ENCODE results near the gene AKAP5. TPM values are rescaled to one million over a fixed set of nuclear protein-coding genes. Genes with fewer than 3 reads are reported as not detected.

AKAP5 gene
- total and polyA plus RNA-seq, 2 of the 13 experiments (the other 11 are each of a cell fraction or from before 2014, with no cell fraction given) = 0.18 to 1.5 TPM

DNA sequence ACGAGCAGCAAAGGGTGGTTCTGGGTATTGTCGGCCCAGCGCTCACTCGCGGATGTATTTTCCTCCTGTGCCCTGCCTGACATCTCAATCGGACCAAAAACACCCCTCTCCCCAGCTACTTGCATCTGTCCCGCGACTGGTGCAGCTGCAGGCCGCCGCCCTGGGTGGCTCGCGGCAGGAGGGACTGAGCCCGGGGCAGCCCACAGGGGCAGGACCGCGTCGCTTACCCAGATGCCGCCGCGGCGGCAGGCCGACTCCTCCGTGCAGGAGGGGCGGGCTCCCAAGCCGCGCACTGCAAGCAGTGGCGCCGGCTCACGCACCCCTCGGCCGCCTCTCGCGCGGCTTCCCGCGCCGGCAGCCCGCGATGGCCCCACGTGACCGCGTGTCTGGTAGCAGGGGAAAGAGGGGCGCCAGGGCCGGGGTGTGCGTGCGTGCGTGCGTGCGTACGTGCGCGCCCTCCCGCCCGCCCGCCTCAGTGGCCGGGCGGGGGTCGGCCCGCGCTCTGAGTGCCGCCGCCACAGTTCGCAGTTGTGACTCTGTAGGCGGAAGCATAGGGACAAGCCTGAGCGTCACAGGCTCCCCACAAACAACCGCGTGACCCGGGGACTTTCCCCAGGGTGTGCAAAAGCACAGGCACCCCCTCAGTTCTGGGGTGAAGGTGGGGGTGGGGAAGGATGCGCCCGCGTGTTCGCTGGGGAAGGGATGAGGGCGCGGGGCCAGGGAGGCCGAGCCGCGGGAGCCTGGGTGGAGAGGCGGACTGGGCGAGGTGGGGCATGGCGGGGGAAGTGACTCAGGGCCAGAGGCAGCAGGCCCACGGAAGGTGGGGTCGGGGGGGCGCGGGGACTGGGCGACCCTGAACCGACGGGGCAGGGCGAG lies 38.4 kb downstream of the AKAP5 start, which contains the start of gene ZBTB25 (continued):
- TF ChIP-seq YEATS4 (CRISPR knock-in tag; IDR thresholded peaks at IDR 0.05; ENCODE audit: borderline replicate concordance) (peak; percentile 80), PHF21A (CRISPR knock-in tag; IDR thresholded peaks at IDR 0.05) (peak; percentile 80), CHD4 (IDR thresholded peaks at IDR 0.05; ENCODE audit: borderline replicate concordance, low read length) (no peak), TCF7 (IDR thresholded peaks at IDR 0.05; ENCODE audit: low read depth) (no peak), ZNF430 (CRISPR knock-in tag; IDR thresholded peaks at IDR 0.05) (0 out of 2 replicates have a peak, but pooled peaks have one; percentile 22), NFIB (CRISPR knock-in tag; IDR thresholded peaks at IDR 0.05; ENCODE audit: borderline replicate concordance) (no peak), MEIS2 (CRISPR knock-in tag; IDR thresholded peaks at IDR 0.05) (0 out of 2 replicates have a peak, but pooled peaks have one; percentile 39), TAF15 (IDR thresholded peaks at IDR 0.05; ENCODE audit: low read depth, low read length, poor library complexity, severe bottlenecking) (no peak), ZBTB42 (CRISPR knock-in tag; IDR thresholded peaks at IDR 0.05) (no peak)
- TF ChIP-seq, protein P1, sequence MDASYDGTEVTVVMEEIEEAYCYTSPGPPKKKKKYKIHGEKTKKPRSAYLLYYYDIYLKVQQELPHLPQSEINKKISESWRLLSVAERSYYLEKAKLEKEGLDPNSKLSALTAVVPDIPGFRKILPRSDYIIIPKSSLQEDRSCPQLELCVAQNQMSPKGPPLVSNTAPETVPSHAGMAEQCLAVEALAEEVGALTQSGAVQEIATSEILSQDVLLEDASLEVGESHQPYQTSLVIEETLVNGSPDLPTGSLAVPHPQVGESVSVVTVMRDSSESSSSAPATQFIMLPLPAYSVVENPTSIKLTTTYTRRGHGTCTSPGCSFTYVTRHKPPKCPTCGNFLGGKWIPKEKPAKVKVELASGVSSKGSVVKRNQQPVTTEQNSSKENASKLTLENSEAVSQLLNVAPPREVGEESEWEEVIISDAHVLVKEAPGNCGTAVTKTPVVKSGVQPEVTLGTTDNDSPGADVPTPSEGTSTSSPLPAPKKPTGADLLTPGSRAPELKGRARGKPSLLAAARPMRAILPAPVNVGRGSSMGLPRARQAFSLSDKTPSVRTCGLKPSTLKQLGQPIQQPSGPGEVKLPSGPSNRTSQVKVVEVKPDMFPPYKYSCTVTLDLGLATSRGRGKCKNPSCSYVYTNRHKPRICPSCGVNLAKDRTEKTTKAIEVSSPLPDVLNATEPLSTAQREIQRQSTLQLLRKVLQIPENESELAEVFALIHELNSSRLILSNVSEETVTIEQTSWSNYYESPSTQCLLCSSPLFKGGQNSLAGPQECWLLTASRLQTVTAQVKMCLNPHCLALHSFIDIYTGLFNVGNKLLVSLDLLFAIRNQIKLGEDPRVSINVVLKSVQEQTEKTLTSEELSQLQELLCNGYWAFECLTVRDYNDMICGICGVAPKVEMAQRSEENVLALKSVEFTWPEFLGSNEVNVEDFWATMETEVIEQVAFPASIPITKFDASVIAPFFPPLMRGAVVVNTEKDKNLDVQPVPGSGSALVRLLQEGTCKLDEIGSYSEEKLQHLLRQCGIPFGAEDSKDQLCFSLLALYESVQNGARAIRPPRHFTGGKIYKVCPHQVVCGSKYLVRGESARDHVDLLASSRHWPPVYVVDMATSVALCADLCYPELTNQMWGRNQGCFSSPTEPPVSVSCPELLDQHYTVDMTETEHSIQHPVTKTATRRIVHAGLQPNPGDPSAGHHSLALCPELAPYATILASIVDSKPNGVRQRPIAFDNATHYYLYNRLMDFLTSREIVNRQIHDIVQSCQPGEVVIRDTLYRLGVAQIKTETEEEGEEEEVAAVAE (CRISPR knock-in tag; IDR thresholded peaks at IDR 0.05; ENCODE audit: borderline replicate concordance) = peak; percentile 23; the same call in 1 of the 2 replicates
- TF ChIP-seq, protein P2, sequence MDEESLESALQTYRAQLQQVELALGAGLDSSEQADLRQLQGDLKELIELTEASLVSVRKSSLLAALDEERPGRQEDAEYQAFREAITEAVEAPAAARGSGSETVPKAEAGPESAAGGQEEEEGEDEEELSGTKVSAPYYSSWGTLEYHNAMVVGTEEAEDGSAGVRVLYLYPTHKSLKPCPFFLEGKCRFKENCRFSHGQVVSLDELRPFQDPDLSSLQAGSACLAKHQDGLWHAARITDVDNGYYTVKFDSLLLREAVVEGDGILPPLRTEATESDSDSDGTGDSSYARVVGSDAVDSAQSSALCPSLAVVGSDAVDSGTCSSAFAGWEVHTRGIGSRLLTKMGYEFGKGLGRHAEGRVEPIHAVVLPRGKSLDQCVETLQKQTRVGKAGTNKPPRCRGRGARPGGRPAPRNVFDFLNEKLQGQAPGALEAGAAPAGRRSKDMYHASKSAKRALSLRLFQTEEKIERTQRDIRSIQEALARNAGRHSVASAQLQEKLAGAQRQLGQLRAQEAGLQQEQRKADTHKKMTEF (CRISPR knock-in tag; IDR thresholded peaks at IDR 0.05) = peak; percentile 29; the same call in 1 of the 2 replicates
- TF ChIP-seq, protein P3, sequence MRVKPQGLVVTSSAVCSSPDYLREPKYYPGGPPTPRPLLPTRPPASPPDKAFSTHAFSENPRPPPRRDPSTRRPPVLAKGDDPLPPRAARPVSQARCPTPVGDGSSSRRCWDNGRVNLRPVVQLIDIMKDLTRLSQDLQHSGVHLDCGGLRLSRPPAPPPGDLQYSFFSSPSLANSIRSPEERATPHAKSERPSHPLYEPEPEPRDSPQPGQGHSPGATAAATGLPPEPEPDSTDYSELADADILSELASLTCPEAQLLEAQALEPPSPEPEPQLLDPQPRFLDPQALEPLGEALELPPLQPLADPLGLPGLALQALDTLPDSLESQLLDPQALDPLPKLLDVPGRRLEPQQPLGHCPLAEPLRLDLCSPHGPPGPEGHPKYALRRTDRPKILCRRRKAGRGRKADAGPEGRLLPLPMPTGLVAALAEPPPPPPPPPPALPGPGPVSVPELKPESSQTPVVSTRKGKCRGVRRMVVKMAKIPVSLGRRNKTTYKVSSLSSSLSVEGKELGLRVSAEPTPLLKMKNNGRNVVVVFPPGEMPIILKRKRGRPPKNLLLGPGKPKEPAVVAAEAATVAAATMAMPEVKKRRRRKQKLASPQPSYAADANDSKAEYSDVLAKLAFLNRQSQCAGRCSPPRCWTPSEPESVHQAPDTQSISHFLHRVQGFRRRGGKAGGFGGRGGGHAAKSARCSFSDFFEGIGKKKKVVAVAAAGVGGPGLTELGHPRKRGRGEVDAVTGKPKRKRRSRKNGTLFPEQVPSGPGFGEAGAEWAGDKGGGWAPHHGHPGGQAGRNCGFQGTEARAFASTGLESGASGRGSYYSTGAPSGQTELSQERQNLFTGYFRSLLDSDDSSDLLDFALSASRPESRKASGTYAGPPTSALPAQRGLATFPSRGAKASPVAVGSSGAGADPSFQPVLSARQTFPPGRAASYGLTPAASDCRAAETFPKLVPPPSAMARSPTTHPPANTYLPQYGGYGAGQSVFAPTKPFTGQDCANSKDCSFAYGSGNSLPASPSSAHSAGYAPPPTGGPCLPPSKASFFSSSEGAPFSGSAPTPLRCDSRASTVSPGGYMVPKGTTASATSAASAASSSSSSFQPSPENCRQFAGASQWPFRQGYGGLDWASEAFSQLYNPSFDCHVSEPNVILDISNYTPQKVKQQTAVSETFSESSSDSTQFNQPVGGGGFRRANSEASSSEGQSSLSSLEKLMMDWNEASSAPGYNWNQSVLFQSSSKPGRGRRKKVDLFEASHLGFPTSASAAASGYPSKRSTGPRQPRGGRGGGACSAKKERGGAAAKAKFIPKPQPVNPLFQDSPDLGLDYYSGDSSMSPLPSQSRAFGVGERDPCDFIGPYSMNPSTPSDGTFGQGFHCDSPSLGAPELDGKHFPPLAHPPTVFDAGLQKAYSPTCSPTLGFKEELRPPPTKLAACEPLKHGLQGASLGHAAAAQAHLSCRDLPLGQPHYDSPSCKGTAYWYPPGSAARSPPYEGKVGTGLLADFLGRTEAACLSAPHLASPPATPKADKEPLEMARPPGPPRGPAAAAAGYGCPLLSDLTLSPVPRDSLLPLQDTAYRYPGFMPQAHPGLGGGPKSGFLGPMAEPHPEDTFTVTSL (CRISPR knock-in tag; IDR thresholded peaks at IDR 0.05; ENCODE audit: borderline replicate concordance) = no peak
- TF ChIP-seq, protein P4, sequence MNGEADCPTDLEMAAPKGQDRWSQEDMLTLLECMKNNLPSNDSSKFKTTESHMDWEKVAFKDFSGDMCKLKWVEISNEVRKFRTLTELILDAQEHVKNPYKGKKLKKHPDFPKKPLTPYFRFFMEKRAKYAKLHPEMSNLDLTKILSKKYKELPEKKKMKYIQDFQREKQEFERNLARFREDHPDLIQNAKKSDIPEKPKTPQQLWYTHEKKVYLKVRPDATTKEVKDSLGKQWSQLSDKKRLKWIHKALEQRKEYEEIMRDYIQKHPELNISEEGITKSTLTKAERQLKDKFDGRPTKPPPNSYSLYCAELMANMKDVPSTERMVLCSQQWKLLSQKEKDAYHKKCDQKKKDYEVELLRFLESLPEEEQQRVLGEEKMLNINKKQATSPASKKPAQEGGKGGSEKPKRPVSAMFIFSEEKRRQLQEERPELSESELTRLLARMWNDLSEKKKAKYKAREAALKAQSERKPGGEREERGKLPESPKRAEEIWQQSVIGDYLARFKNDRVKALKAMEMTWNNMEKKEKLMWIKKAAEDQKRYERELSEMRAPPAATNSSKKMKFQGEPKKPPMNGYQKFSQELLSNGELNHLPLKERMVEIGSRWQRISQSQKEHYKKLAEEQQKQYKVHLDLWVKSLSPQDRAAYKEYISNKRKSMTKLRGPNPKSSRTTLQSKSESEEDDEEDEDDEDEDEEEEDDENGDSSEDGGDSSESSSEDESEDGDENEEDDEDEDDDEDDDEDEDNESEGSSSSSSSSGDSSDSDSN (CRISPR knock-in tag; IDR thresholded peaks at IDR 0.05) = peak; percentile 24

Data from HepG2 (cell line).